ENCODE results near the gene AP5B1. TPM values are rescaled to one million over a fixed set of nuclear protein-coding genes. Genes with fewer than 3 reads are reported as not detected.
A peak's percentile ranks its signal among the peaks of the same experiment; 100 is the strongest.

The AP5B1 gene
- total and polyA plus RNA-seq, 9 of the 15 experiments (the other 6 are each of a cell fraction or from before 2014, with no cell fraction given), result 0.51 to 24.2 (median 5.1) TPM

- TF ChIP-seq MBD1 (CRISPR knock-in tag; IDR thresholded peaks at IDR 0.05) (no peak), ZNF140 (CRISPR knock-in tag; IDR thresholded peaks at IDR 0.05) (no peak), SMARCB1 (IDR thresholded peaks at IDR 0.05; ENCODE audit: insufficient read length, low read depth) (no peak), E2F1 (CRISPR knock-in tag; IDR thresholded peaks at IDR 0.05) (no peak), ZNF75A (CRISPR knock-in tag; IDR thresholded peaks at IDR 0.05) (no peak), KHSRP (IDR thresholded peaks at IDR 0.05) (no peak), PBX2 (CRISPR knock-in tag; IDR thresholded peaks at IDR 0.05; ENCODE audit: low read depth) (no peak), PBX2 (tag; conservative IDR thresholded peaks at IDR 0.05; ENCODE audit: low read depth) (no peak), MAFG (tag; conservative IDR thresholded peaks at IDR 0.05) (no peak), HNRNPK (IDR thresholded peaks at IDR 0.05; ENCODE audit: low read depth, low read length, poor library complexity, severe bottlenecking) (no peak), TEAD2 (tag; IDR thresholded peaks at IDR 0.05) (no peak), ZBTB9 (CRISPR knock-in tag; IDR thresholded peaks at IDR 0.05) (no peak; the same call in 1 of the 2 replicates), ZNF76 (CRISPR knock-in tag; IDR thresholded peaks at IDR 0.05; ENCODE audit: borderline replicate concordance) (no peak), DACH1 (IDR thresholded peaks at IDR 0.05; ENCODE audit: partially characterized antibody) (peak; percentile 18), FOXP1 (CRISPR knock-in tag; IDR thresholded peaks at IDR 0.05) (peak; percentile 95), ZNF764 (CRISPR knock-in tag; IDR thresholded peaks at IDR 0.05; ENCODE audit: low read depth) (no peak), THRB (CRISPR knock-in tag; conservative IDR thresholded peaks at IDR 0.05) (no peak), TCF7L2 (IDR thresholded peaks at IDR 0.05; ENCODE audit: low read depth, low read length) (no peak), CTBP1 (IDR thresholded peaks at IDR 0.05; ENCODE audit: borderline replicate concordance) (peak; percentile 89), ZFPM2 (CRISPR knock-in tag; IDR thresholded peaks at IDR 0.05) (no peak)
These were observed 632 bp downstream of the AP5B1 start (continued) for GRCh38 chr11:65779919-65780769.
